Stimulated activated CD4-positive, alpha-beta T cell treated with anti-CD3 and anti-CD28 coated beads, Interleukin-4, amount 100 ng/mL, for 24 hours (primary cell): ENCODE data around the gene BCL11A.

Source experiments
- DNase-seq: peaks from one replicate; pipeline ENCODE4 v3.0.0-alpha.2; 2020

BCL11A gene

GRCh38 chr2:60541056-60541651 lies 12.3 kb downstream of the BCL11A start:
- DNase-seq, result no peak

- DNase-seq, result no peak
Measured at GRCh38 chr2:60540074-60540473, 13.4 kb downstream of the BCL11A start.

GRCh38 chr2:60539140-60539539 lies 14.3 kb downstream of the BCL11A start:
- no peak for DNase-seq

GRCh38 chr2:60538101-60538500 lies 15.4 kb downstream of the BCL11A start:
- DNase-seq, result no peak

GRCh38 chr2:60536746-60537145 lies 16.7 kb downstream of the BCL11A start:
- no peak for DNase-seq

GRCh38 chr2:60535685-60536312 lies 17.7 kb downstream of the BCL11A start:
- DNase-seq, result no peak

- no peak for DNase-seq
Measured at GRCh38 chr2:60534892-60535684, 18.4 kb downstream of the BCL11A start.

GRCh38 chr2:60534052-60534685 lies 19.3 kb downstream of the BCL11A start:
- no peak for DNase-seq

GRCh38 chr2:60533101-60534051 lies 20.1 kb downstream of the BCL11A start:
- no peak for DNase-seq

GRCh38 chr2:60532421-60532820 lies 21.0 kb downstream of the BCL11A start:
- no peak for DNase-seq

- no peak for DNase-seq
Measured at GRCh38 chr2:60531701-60532133, 21.7 kb downstream of the BCL11A start.

- no peak for DNase-seq
Measured at GRCh38 chr2:60530660-60531281, 22.7 kb downstream of the BCL11A start.

- DNase-seq, result no peak
Measured at GRCh38 chr2:60529785-60530627, 23.4 kb downstream of the BCL11A start.

GRCh38 chr2:60529136-60529784 lies 24.2 kb downstream of the BCL11A start:
- no peak for DNase-seq

GRCh38 chr2:60528281-60529020 lies 25.0 kb downstream of the BCL11A start:
- DNase-seq, result no peak

GRCh38 chr2:60527762-60528161 lies 25.7 kb downstream of the BCL11A start:
- DNase-seq, result no peak

GRCh38 chr2:60526623-60527022 lies 26.8 kb downstream of the BCL11A start:
- DNase-seq, result no peak

- no peak for DNase-seq
Measured at GRCh38 chr2:60525899-60526298, 27.6 kb downstream of the BCL11A start.

GRCh38 chr2:60524874-60525273 lies 28.6 kb downstream of the BCL11A start:
- no peak for DNase-seq

- DNase-seq, result no peak
Measured at GRCh38 chr2:60523963-60524362, 29.5 kb downstream of the BCL11A start.
